HEK293 (cell line): Measurements from ENCODE around the gene CENATAC.

Experiments
- GLI2 ChIP-seq: fragments of 450-650 bp; formaldehyde crosslinking; IDR thresholded peaks from 2 replicates; pipeline ENCODE4; 2017; ENCODE audit warnings: missing biosample characterization, missing genetic modification characterization, low read depth, borderline replicate concordance
- KLF9 ChIP-seq: fragments of 450-650 bp; formaldehyde crosslinking; IDR thresholded peaks from 2 replicates; pipeline ENCODE4 v1.5.1; 2016; ENCODE audit warnings: missing biosample characterization, missing genetic modification characterization, low read depth
- REPIN1 ChIP-seq: fragments of 450-650 bp; formaldehyde crosslinking; IDR thresholded peaks from 2 replicates; pipeline ENCODE4 v1.5.1; 2017; ENCODE audit warnings: missing biosample characterization, missing genetic modification characterization, low read depth
- ZBTB1 ChIP-seq: fragments of 450-650 bp; formaldehyde crosslinking; IDR thresholded peaks from 2 replicates; pipeline ENCODE4 v1.5.1; 2016; ENCODE audit warnings: missing biosample characterization, missing genetic modification characterization
- ZNF10 ChIP-seq: fragments of 450-650 bp; formaldehyde crosslinking; IDR thresholded peaks from 2 replicates; pipeline ENCODE4 v1.5.1; 2017; ENCODE audit warnings: missing biosample characterization, missing genetic modification characterization
- ZNF140 ChIP-seq: fragments of 450-650 bp; formaldehyde crosslinking; IDR thresholded peaks from 2 replicates; pipeline ENCODE4 v1.5.1; 2016; ENCODE audit warnings: missing biosample characterization, missing genetic modification characterization
- ZNF155 ChIP-seq: fragments of 450-650 bp; formaldehyde crosslinking; IDR thresholded peaks from 2 replicates; pipeline ENCODE4 v1.5.1; 2016; ENCODE audit warnings: missing biosample characterization, missing genetic modification characterization
- ZNF174 ChIP-seq: fragments of 450-650 bp; formaldehyde crosslinking; IDR thresholded peaks from 2 replicates; pipeline ENCODE4 v1.5.0; 2017; ENCODE audit warnings: missing biosample characterization, mild to moderate bottlenecking, missing genetic modification characterization
- ZNF350 ChIP-seq: fragments of 450-650 bp; formaldehyde crosslinking; IDR thresholded peaks from 2 replicates; pipeline ENCODE4 v1.5.0; 2017; ENCODE audit warnings: missing biosample characterization, mild to moderate bottlenecking, missing genetic modification characterization
- ZNF354C ChIP-seq: fragments of 450-650 bp; formaldehyde crosslinking; IDR thresholded peaks from 2 replicates; pipeline ENCODE4 v1.5.1; 2016; ENCODE audit warnings: missing biosample characterization, missing genetic modification characterization, low read depth, borderline replicate concordance
- ZNF394 ChIP-seq: fragments of 450-650 bp; formaldehyde crosslinking; IDR thresholded peaks from 2 replicates; pipeline ENCODE4 v1.5.1; 2016; ENCODE audit warnings: missing biosample characterization, missing genetic modification characterization, mild to moderate bottlenecking, moderate library complexity, borderline replicate concordance
- ZNF426 ChIP-seq: fragments of 450-650 bp; formaldehyde crosslinking; IDR thresholded peaks from 2 replicates; pipeline ENCODE4 v1.5.1; 2017; ENCODE audit warnings: missing biosample characterization, missing genetic modification characterization, mild to moderate bottlenecking, inconsistent platforms, moderate library complexity
- ZNF473 ChIP-seq: fragments of 450-650 bp; formaldehyde crosslinking; IDR thresholded peaks from 2 replicates; pipeline ENCODE4 v1.5.1; 2017; ENCODE audit warnings: missing biosample characterization, missing genetic modification characterization
- ZNF501 ChIP-seq: fragments of 450-650 bp; formaldehyde crosslinking; IDR thresholded peaks from 2 replicates; pipeline ENCODE4 v1.5.1; 2016; ENCODE audit warnings: missing biosample characterization, missing genetic modification characterization
- ZNF529 ChIP-seq: fragments of 450-650 bp; formaldehyde crosslinking; IDR thresholded peaks from 2 replicates; pipeline ENCODE4 v1.5.1; 2017; ENCODE audit warnings: missing genetic modification characterization, missing biosample characterization; ENCODE audit not compliant: insufficient replicate concordance
- ZNF544 ChIP-seq: fragments of 450-650 bp; formaldehyde crosslinking; IDR thresholded peaks from 2 replicates; pipeline ENCODE4 v1.5.0; 2017; ENCODE audit warnings: missing biosample characterization, missing genetic modification characterization
- ZNF549 ChIP-seq: fragments of 450-650 bp; IDR thresholded peaks from 2 replicates; pipeline ENCODE4 v1.5.1; 2018; ENCODE audit warnings: missing biosample characterization, missing genetic modification characterization, mild to moderate bottlenecking, inconsistent platforms, moderate library complexity
- ZNF585B ChIP-seq: fragments of 450-650 bp; formaldehyde crosslinking; IDR thresholded peaks from 2 replicates; pipeline ENCODE4 v1.5.1; 2016; ENCODE audit warnings: missing biosample characterization, missing genetic modification characterization
- ZNF596 ChIP-seq: fragments of 450-650 bp; IDR thresholded peaks from 2 replicates; pipeline ENCODE4 v1.5.0; 2018; ENCODE audit warnings: missing biosample characterization, mild to moderate bottlenecking, missing genetic modification characterization, moderate library complexity
- ZNF677 ChIP-seq: fragments of 450-650 bp; IDR thresholded peaks from 2 replicates; pipeline ENCODE4 v1.5.0; 2018; ENCODE audit warnings: missing biosample characterization, mild to moderate bottlenecking, missing genetic modification characterization, moderate library complexity
- ZNF76 ChIP-seq: fragments of 450-650 bp; formaldehyde crosslinking; IDR thresholded peaks from 2 replicates; pipeline ENCODE4; 2016; ENCODE audit warnings: low read depth, missing biosample characterization, missing genetic modification characterization, borderline replicate concordance
- ZNF792 ChIP-seq: fragments of 450-650 bp; formaldehyde crosslinking; IDR thresholded peaks from 2 replicates; pipeline ENCODE4 v1.5.1; 2016; ENCODE audit warnings: missing biosample characterization, missing genetic modification characterization
- ZSCAN16 ChIP-seq: fragments of 450-650 bp; formaldehyde crosslinking; IDR thresholded peaks from 2 replicates; pipeline ENCODE4 v1.5.1; 2016; ENCODE audit warnings: missing biosample characterization, missing genetic modification characterization
- TF ChIP-seq, protein P1 (sequence below): fragments of 450-650 bp; IDR thresholded peaks from 2 replicates; pipeline ENCODE4 v1.5.1; 2018; ENCODE audit warnings: missing biosample characterization, mild to moderate bottlenecking, missing genetic modification characterization
- TF ChIP-seq, protein P2 (sequence below): fragments of 450-650 bp; formaldehyde crosslinking; IDR thresholded peaks from 2 replicates; pipeline ENCODE4 v1.5.1; 2016; ENCODE audit warnings: missing biosample characterization, missing genetic modification characterization
- TF ChIP-seq, protein P3 (sequence below): fragments of 450-650 bp; formaldehyde crosslinking; IDR thresholded peaks from 2 replicates; pipeline ENCODE4 v1.5.1; 2016; ENCODE audit warnings: missing biosample characterization, missing genetic modification characterization
- TF ChIP-seq, protein P4 (sequence below): fragments of 450-650 bp; formaldehyde crosslinking; IDR thresholded peaks from 2 replicates; pipeline ENCODE4 v1.5.1; 2016; ENCODE audit warnings: missing biosample characterization, missing genetic modification characterization, low read depth
- TF ChIP-seq, protein P5 (sequence below): fragments of 450-650 bp; formaldehyde crosslinking; IDR thresholded peaks from 2 replicates; pipeline ENCODE4 v1.5.1; 2016; ENCODE audit warnings: missing biosample characterization, missing genetic modification characterization

The CENATAC gene

DNA sequence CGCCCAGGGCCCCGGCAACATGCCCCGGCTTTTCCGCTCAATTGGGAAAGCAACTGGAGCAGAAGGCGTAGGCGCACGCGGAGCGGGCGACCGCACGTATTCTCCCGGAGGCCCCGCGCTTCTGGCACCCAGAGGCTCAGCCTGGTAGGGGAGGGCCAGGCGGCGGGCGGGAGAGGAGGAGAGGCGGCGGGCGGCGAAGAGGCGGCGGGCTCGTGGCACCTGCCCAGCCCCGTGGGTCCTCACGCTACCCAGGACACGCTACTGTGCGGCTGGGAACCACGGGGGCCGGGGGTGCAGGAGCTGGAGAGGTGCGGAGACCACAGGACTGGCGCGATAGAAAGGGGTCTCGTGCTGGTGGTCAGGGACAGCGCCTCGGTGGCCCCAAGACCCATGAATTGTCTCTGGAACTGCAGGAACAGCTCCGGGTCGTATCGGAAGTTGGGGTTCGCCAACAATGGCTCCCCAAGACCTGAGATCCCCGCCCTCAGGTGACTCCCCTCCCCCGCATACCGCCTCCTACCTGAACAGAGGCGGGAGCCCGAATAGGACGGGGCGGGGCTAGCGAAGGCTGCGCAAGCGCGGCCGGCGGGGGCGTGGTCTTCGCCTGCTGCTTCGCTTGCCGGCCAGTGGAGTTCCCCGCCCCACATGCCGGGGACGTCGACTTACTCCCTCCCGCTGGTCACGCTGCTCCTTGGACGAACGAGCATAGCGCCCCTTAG is 32.5 kb downstream of the CENATAC start, which contains the start of gene SLC37A4 (continued):
- TF ChIP-seq ZNF354C (tag by site-specific recombination) (no peak), ZNF501 (tag by site-specific recombination) (peak; percentile 73), ZNF529 (tag by site-specific recombination) (no peak), ZNF140 (tag by site-specific recombination) (no peak), ZNF585B (tag by site-specific recombination) (no peak), ZBTB1 (tag by site-specific recombination) (no peak), ZNF549 (tag by site-specific recombination) (no peak), ZNF155 (tag by site-specific recombination) (no peak), ZNF394 (tag by site-specific recombination) (no peak; the same call in 1 of the 2 replicates), GLI2 (no peak), ZNF596 (no peak), ZNF677 (tag by site-specific recombination) (no peak), KLF9 (tag by site-specific recombination) (peak; percentile 88), ZNF792 (tag by site-specific recombination) (no peak), ZNF426 (no peak), ZSCAN16 (tag by site-specific recombination) (no peak), REPIN1 (no peak), ZNF473 (no peak), ZNF76 (tag by site-specific recombination) (0 out of 2 replicates have a peak, but pooled peaks have one; percentile 35), ZNF544 (no peak), ZNF174 (tag by site-specific recombination) (no peak), ZNF350 (tag by site-specific recombination) (no peak), ZNF10 (tag by site-specific recombination) (no peak)
- TF ChIP-seq, protein P1, sequence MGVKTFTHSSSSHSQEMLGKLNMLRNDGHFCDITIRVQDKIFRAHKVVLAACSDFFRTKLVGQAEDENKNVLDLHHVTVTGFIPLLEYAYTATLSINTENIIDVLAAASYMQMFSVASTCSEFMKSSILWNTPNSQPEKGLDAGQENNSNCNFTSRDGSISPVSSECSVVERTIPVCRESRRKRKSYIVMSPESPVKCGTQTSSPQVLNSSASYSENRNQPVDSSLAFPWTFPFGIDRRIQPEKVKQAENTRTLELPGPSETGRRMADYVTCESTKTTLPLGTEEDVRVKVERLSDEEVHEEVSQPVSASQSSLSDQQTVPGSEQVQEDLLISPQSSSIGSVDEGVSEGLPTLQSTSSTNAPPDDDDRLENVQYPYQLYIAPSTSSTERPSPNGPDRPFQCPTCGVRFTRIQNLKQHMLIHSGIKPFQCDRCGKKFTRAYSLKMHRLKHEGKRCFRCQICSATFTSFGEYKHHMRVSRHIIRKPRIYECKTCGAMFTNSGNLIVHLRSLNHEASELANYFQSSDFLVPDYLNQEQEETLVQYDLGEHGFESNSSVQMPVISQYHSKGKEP (tag by site-specific recombination), result no peak
- TF ChIP-seq, protein P2, sequence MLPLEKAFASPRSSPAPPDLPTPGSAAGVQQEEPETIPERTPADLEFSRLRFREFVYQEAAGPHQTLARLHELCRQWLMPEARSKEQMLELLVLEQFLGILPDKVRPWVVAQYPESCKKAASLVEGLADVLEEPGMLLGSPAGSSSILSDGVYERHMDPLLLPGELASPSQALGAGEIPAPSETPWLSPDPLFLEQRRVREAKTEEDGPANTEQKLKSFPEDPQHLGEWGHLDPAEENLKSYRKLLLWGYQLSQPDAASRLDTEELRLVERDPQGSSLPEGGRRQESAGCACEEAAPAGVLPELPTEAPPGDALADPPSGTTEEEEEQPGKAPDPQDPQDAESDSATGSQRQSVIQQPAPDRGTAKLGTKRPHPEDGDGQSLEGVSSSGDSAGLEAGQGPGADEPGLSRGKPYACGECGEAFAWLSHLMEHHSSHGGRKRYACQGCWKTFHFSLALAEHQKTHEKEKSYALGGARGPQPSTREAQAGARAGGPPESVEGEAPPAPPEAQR (tag by site-specific recombination), result no peak
- TF ChIP-seq, protein P3, sequence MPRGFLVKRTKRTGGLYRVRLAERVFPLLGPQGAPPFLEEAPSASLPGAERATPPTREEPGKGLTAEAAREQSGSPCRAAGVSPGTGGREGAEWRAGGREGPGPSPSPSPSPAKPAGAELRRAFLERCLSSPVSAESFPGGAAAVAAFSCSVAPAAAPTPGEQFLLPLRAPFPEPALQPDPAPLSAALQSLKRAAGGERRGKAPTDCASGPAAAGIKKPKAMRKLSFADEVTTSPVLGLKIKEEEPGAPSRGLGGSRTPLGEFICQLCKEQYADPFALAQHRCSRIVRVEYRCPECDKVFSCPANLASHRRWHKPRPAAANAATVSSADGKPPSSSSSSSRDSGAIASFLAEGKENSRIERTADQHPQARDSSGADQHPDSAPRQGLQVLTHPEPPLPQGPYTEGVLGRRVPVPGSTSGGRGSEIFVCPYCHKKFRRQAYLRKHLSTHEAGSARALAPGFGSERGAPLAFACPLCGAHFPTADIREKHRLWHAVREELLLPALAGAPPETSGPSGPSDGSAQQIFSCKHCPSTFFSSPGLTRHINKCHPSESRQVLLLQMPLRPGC, result no peak
- TF ChIP-seq, protein P4, sequence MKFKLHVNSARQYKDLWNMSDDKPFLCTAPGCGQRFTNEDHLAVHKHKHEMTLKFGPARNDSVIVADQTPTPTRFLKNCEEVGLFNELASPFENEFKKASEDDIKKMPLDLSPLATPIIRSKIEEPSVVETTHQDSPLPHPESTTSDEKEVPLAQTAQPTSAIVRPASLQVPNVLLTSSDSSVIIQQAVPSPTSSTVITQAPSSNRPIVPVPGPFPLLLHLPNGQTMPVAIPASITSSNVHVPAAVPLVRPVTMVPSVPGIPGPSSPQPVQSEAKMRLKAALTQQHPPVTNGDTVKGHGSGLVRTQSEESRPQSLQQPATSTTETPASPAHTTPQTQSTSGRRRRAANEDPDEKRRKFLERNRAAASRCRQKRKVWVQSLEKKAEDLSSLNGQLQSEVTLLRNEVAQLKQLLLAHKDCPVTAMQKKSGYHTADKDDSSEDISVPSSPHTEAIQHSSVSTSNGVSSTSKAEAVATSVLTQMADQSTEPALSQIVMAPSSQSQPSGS (tag by site-specific recombination), result no peak
- TF ChIP-seq, protein P5, sequence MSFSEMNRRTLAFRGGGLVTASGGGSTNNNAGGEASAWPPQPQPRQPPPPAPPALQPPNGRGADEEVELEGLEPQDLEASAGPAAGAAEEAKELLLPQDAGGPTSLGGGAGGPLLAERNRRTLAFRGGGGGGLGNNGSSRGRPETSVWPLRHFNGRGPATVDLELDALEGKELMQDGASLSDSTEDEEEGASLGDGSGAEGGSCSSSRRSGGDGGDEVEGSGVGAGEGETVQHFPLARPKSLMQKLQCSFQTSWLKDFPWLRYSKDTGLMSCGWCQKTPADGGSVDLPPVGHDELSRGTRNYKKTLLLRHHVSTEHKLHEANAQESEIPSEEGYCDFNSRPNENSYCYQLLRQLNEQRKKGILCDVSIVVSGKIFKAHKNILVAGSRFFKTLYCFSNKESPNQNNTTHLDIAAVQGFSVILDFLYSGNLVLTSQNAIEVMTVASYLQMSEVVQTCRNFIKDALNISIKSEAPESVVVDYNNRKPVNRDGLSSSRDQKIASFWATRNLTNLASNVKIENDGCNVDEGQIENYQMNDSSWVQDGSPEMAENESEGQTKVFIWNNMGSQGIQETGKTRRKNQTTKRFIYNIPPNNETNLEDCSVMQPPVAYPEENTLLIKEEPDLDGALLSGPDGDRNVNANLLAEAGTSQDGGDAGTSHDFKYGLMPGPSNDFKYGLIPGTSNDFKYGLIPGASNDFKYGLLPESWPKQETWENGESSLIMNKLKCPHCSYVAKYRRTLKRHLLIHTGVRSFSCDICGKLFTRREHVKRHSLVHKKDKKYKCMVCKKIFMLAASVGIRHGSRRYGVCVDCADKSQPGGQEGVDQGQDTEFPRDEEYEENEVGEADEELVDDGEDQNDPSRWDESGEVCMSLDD (tag by site-specific recombination), result peak; percentile 91
